ENCODE measurements around the gene EHBP1L1.
A peak's percentile ranks its signal among the peaks of the same experiment; 100 is the strongest.

Gene EHBP1L1

DNA sequence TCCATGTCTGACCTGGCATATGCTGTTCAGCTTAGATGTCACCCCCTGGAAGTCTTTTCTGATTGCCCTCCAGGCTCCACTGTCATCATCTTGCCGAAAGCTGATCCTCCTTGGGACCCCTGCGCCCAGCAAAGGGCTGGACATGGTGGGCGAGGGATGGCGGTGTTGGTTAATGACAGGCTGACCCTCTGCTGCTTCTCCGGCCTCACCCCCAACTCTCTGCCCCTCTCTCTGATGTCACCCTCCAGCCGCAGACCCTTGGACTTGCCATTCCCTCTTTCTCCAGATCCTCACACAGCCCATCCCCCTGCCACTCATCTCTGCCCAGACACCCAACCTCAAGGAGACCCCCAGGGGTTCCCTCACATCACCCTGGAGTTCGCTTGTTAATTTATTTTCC is 2.3 kb downstream of the EHBP1L1 start:
- DNase-seq: no peak

DNA sequence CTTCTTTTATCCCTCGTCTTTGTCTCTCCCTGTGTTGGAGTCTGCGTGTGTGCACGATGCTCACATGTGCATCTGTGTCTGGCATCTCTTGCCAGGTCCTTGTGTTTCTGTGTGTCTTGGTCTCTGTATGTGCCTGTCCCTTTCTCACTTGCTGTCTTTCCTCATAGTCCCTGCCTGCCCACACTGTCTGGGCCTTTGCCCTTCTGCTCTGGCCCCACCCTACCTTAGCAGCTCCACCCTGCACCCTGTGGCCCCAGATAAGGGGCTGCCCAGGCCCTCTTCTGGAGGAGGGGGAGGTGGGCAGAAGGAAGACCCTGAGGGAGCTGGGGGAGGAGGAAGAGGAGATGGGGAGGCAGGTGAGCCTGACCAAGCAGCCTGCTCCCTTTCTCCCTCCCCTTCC is 2.8 kb downstream of the EHBP1L1 start:
- DNase-seq: no peak

DNA sequence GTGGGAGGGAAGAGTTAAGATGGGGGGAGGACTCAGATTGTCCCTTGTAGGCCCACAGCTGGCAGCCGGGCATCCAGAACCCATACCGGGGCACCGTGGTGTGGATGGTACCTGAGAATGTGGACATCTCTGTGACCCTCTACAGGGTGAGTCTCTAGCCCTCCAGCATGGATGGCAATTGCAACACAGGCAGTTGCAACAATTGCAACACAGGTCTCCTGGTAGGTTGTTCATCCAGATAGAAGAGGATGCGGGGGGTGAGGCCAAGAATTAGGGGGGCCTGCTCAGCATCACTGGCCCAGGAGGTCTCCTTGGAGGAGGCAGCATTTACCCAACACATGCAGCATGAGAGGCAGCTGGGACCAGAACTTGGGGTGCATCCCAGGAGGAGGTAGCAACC is 3.4 kb downstream of the EHBP1L1 start:
- DNase-seq: no peak

DNA sequence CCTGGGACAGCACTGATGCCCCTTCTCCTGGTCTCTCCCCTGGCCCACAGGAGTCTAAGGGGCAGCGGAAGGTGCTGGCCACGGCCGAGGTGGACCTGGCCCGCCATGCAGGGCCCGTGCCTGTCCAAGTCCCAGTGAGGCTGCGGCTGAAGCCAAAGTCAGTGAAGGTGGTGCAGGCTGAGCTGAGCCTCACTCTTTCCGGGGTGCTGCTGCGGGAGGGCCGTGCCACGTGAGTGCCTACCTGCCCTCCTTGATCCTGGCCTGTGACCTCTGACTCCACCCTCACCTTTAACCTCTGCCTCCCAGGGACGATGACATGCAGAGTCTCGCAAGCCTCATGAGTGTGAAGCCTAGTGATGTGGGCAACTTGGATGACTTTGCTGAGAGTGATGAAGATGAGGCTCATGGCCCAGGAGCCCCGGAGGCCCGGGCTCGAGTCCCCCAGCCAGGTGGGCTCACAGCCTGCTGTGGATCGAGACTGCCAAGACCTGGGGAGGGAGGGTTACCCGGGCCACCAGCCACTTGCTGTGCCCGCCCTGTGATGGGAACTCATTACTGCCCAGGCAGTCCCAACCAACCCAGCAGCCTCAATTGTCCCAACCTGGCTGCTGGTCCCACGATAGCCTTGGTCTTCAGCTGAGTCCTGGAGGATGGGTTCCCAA is 4.3 kb downstream of the EHBP1L1 start:
- no peak for DNase-seq

DNA sequence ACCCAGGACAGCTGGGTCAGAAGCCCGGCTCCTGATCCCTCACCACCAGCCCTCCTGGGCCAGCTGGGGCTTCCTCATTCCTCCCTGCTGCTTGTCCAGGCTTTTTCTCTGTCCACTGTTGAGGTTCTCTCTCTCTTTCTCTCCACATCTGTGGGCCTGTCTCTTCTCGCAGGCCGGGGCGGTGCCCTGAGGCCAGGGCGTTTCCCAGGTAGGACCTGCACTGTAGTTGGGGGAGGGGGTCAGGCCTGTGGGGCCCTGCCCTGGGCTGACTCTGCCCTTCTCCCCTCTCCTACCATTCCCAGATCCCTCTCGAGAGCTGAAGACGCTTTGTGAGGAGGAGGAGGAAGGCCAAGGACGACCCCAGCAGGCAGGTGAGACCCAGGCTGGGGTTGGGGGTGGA is 4.9 kb downstream of the EHBP1L1 start:
- DNase-seq: no peak

DNA sequence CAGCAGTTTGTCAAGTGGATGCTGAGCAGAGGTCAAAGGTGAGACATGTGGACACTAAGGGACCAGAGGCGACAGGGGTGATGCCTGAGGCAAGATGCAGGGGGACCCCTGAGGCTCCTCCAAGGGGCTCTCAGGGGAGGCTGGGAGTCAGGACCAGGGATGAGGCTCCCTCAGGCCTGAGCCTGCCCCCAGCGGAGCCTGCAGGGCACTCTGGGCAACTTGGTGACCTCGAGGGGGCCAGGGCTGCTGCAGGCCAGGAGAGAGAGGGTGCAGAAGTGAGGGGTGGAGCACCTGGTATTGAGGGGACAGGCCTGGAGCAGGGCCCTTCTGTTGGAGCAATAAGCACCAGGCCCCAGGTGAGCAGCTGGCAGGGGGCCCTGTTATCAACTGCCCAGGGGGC is 6.1 kb downstream of the EHBP1L1 start:
- DNase-seq: no peak

DNA sequence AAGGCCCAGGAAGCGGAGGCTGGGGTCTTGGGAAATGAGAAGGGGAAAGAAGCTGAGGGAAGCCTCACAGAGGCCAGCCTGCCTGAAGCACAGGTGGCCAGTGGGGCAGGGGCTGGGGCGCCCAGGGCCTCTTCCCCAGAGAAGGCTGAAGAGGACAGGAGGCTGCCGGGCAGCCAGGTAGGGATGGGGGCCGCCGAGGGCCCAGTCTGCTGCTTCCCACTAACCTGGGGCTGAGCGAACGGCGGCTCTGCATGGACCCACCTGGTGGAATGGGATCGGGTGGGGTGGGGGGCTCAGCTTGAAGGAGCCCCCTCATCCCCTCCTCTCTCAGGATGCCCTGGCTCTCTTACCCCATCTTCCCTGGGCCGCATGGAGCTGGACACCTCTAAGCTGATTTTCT is 7.7 kb downstream of the EHBP1L1 start:
- no peak for DNase-seq

DNA sequence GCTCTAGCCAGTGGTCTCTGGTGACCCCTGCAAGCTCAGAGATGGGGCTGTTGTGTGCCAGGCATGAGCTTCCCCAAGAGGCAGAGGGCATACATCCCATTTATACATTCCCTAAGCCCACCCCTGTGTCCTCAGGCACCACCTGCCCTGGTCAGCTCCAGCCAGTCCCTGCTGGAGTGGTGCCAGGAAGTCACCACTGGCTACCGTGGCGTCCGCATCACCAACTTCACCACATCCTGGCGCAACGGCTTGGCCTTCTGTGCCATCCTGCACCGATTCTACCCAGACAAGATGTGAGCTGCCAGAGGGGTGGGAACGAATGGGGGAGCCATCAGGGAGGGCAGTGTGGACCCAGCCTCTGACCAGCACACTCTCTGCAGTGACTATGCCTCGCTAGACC is 8.3 kb downstream of the EHBP1L1 start:
- no peak for DNase-seq

DNA sequence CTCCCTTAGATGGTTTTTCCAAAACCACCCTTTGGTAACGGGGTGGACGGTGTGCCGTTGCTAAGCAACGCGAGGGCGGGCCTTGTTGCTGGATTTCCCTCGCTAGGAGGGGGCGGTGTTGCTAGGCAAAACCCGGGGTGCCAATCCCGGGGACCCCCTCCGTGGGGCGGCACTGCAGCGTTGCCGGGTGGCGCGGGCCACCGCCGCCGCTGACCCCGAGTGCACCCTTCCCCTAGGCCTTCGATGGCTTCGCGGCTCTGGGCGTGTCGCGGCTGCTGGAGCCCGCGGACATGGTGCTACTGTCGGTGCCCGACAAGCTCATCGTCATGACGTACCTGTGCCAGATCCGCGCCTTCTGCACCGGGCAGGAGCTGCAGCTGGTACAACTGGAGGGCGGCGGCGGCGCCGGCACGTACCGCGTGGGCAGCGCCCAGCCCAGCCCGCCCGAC is 8.9 kb downstream of the EHBP1L1 start:
- DNase-seq: no peak

DNA sequence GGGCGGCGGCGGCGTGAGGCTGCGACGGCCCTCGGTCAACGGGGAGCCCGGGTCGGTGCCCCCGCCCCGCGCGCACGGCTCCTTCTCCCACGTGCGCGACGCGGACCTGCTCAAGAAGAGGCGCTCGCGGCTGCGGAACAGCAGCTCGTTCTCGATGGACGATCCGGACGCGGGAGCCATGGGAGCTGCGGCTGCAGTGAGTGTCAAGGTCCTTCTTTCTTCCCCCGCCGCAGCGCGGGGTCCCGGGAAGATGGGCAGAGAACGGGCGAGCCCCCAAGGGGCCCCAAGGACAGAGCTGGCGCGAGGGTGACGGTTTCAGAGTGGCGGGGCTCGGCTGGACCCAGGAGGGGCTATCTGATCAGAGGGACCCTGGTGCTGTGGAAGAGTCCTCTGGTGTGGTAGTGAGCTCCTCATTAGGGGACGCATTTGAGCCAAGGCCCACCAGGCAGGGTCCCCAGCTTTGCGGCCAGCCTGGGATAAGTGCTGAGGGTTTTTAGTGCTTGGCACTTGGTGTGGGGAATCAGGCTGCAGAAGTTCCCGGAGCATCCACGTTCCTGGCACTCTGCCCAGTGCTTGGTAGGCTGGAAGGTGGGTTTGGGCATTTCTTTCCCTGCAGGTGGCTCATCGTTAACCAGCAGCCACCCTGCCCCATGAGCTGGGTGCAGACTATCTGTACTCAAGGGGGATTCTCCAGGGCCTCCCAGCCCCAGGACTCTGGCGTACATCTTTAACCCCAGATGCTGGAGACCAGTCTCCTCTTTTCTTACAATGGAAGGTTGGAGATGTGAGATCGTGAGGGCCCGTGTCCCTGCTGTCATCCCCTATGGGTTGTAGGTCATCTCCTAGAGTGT is 9.8 kb downstream of the EHBP1L1 start:
- DNase-seq: peak in 1 of 2 experiments; percentile 18

DNA sequence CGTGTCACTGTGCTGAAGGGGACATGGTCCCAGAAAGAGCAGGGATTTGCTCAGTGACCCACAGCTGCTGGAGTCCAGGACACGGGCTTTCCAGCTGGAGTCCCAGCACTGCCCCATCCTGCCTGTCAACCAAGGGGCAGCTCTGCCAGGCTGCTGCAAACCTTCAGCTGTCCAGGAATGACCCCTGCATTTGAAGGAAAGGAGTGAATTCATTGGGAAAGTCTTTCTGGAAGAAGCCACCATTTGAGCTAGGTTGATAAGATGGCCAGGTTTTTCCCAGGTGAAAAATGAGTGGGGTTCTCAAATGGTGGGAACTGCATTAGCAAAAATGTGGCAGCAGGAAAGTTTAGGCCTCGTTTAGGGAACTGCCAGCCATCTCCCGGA is 10.4 kb downstream of the EHBP1L1 start:
- DNase-seq: no peak

DNA sequence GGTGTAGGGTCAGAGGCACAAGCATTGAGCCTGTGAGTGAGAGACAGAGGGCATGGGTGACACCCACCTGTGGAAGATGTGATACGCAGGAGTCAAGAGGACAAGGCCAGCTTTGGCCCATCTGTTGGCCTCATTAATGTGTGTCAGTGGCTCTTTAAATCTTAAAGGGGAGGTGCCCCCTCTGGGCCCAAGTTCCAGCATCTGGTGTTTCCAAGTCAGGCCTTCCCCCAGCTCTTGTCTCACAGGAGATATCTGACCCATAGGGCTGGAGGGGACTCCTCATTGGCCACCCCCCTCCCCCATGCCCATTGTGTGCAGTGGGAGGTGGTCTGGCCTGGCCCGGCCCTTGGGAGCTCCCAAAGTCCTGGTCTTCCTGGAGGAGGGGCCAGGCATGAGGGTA is 10.8 kb downstream of the EHBP1L1 start:
- DNase-seq: peak; percentile 69 to 87

DNA sequence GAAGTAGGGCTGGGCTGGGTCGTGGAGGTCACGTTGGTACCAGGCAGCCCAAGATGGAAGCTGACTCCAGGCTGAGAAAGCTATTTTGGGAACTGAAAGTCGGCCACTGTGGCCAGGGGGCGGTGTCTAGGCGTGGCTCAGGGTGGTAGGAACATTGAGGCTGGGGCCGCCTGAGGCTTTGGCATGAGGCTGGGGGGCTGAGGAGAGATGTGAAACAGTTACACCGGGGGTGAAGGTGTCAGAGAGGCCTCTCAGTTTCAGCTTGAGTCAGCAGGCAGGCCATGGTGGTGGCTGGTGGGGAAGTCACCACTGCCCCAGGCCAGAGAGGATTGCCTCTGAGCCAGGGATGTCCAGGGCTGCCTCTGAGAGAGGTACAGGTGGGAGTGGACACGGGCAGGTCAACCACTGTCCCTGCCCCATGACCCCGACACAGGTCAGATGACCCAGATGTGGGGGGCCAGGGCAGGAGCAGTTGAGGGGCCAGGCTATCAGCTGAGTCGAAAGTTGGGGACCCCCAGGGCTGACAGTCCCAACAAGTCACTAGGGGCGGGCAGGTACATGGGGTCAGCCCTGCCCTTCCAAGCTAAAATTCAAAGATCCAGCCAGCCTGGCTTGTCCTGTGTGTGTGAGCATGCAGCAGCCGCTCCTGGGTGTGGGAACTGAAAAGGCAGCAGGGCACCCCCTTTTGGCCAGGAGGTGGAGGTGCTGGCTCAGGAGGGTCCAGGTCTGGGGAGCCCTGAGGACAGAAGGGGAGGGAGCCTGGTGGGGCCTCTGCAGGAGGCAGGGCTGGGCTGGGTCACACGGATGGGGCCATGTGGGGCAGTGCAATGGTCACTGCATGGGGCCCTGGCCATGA is 12.6 kb downstream of the EHBP1L1 start:
- peak in 1 of 2 experiments; percentile 44 for DNase-seq

DNA sequence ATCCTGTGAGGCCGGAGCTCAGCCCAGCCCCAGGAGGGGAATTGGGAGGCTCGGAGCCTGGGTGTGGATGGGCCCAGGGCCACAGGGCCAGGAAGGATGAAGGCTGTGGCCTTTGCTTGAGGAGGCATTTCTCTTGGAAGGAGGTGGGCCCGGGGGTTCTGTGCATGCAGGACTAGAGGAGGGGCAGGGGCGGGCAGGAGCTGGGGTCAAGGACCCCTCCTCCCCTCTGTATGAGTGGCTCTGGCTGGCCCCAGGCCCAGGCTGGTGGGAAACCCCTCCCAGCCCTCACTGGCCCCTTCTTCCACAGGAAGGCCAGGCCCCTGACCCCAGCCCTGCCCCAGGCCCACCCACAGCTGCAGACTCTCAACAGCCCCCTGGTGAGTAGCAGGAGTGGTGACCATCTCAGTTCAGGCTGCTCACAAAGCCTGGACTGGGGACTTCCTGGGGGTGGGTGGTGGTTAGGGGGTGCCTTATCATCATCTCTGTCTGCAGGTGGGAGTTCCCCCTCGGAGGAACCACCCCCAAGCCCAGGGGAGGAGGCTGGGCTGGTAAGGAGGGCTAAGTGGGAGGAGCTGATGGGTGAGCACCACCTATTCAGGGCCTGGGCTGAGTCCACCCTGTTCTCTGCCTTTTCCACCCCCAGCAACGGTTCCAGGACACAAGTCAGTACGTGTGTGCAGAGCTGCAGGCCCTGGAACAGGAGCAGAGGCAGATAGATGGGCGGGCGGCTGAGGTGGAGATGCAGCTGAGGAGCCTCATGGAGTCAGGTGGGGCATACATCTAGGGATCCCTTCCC is 13.8 kb downstream of the EHBP1L1 start:
- DNase-seq: no peak

DNA sequence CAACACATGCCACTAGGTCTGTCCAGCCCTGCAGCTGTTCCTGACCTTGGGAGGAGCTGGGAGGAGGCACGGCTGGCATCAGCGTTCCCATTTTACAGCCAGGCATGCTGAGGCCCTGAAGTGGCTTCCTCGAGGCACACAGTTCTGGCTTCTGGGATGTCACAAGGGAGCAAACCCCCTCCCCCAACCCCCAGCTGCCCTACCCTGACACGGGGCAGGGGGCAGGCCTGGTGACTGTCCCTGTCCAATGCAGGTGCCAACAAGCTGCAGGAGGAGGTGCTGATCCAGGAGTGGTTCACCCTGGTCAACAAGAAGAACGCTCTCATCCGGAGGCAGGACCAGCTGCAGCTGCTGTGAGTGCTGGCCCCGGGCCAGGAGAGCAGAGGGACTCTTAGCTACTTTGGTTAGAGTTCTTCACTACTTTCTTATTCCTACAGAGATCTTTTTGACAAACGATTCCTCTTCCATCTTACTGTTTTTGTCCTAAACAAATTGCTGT is 14.4 kb downstream of the EHBP1L1 start:
- DNase-seq: peak; percentile 23 to 74

DNA sequence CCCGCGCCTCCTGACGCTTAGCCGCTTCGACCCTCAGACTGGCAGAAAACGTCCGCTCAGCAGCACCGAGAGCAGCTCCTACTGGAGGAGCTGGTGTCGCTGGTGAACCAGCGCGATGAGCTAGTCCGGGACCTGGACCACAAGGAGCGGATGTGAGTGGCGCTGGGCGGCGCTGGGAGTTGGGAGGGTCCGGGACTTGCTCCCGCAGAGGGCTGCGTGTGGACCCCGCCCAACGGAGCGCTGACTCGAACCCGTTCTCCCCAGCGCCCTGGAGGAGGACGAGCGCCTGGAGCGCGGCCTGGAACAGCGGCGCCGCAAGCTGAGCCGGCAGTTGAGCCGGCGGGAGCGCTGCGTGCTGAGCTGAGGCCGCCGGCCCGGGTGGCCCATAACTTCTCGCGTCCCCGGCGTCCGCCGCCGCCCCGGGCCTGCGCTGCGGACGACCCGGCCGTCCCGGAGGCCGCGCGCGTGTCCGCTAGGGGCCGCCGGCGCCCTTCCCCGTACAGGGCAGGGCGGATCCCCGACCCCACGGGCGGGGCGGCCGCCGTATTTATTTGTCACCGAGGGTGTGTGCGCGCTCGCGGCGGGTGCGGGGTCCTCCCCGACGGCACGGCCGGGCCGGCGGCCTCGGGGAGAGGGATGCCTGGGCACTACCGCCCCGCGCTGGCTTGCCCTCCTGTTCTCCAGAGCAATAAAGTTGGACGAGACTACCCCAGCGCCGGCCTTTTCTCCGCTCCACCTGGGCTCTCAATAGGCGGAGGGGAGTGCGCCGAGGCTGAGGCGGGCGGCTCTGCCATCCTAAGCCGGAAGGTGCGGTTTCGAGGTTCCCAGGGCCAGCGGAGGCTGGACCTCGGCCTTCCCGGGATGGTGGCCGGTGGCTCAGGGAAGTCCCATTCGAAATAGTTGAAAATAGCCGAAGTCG is 16.3 kb downstream of the EHBP1L1 start:
- DNase-seq: peak in 1 of 2 experiments; percentile 31

DNA sequence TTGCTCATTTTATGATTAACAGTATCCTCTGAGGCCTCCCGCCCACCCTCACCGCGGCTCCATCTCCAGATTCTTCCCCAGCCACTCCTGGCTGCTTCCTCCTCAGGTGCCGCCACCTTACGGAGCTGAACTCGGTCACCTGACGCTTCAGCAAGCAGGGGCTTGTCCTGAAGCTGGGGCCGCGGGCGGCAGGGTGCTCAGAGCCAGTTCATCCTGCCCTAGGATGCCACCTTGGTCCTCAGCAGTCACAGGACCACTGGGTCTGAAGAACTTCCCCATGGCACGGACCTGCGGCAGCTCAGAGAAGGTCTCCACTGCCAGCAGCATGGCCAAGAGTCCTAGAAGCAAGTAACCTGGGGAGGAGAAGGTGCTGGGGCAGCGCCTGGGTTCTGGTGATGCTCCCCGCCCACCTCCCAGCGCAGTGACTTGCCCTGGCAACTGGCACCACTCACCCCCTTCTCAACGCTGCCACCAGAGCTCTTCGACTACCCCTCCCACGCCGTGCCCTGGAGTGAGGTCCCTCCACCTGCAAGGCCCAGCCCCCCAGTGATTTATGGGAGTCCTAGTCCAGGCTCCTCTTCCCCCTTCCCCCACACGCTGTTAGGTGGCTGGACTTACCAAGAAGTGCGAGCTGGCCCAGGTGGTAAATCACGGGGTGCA is 17.1 kb downstream of the EHBP1L1 start:
- DNase-seq: no peak

DNA sequence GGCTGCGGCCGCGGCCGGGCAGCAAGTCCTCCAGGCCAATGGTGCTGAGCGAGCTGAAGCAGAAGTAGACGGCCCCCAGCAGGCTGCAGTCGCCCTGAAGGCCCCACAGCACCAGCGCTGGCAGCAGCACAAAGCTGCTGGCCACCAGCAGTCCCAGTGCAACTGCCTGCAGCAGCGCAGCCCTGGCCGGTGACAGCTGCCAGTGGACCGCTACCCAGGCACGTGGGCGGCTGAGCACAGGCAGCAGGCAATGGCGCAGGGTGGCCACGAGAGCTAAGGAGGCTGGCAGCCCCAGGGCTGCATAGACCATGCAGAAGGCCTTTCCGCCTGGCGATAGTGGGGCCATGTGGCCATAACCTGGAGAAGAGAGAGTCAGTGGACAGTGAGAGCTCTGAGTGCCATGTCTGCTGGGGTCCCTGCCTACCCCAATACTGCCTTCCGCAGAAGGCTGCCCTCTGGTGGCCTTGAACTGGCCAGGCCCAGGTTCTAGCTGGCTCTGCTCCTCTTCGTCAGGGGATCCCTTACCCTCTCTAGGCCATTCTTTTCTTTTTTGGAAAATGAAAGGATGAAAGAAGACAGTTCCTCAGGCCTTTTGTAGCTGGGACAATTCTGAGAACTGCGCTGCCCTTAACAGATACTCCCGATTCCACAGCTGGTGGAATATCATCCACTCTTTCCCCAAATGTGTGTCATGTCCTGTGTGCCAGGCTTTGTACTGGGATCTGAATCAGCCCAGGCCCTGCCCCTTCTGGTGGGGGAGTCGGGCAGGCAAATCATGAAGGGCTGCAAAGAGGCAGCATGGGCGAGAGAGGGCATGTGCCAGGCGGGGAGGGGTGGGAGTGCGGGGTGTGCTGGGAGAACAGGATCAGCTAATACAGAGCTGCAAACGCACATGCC is 17.9 kb downstream of the EHBP1L1 start:
- DNase-seq: peak; percentile 14 to 62

DNA sequence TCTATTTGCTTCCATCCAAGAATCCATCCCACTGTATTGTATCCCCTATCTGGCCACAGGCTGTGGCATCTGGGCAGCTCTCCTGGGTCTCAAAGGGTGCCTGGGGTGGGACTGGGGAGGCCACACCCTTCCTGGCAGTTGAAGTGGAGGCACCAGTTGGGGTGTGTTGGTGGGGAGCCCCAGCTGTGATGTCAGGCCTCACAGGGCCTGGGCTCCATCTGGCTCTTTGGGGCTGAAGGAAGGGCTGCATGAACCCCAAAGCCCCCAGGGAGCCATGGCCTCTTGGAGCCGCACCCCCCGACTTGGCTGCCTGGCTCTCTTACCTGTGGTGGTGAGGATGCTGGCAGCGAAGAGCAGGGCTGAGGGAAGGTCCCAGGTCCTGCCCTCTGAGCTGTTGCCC is 19.3 kb downstream of the EHBP1L1 start:
- no peak for DNase-seq
